GM15510 (cell line): ENCODE results near the gene SCLT1.

ENCODE experiments used
- POLR2A ChIP-seq: IDR thresholded peaks from 3 replicates; pipeline ENCODE4 v1.6.1; 2011; ENCODE audit warnings: borderline replicate concordance; ENCODE audit not compliant: insufficient read length; ENCODE audit errors: extremely low read depth

The SCLT1 gene

GRCh38 chr4:129087516-129087915, 5.8 kb downstream of the SCLT1 start:
- no peak for TF ChIP-seq POLR2A

- no peak for TF ChIP-seq POLR2A
Measured at GRCh38 chr4:129085472-129085871, 7.9 kb downstream of the SCLT1 start.

GRCh38 chr4:129082302-129082701, 11.0 kb downstream of the SCLT1 start:
- no peak for TF ChIP-seq POLR2A

GRCh38 chr4:129080129-129080528, 13.2 kb downstream of the SCLT1 start:
- TF ChIP-seq POLR2A = no peak

- TF ChIP-seq POLR2A = no peak
Measured at GRCh38 chr4:129077326-129077725, 16.0 kb downstream of the SCLT1 start.

- no peak for TF ChIP-seq POLR2A
Measured at GRCh38 chr4:129064717-129065116, 28.6 kb downstream of the SCLT1 start.

GRCh38 chr4:129063640-129064039, 29.7 kb downstream of the SCLT1 start:
- no peak for TF ChIP-seq POLR2A

- TF ChIP-seq POLR2A = no peak
Measured at GRCh38 chr4:129062580-129062979, 30.8 kb downstream of the SCLT1 start.

GRCh38 chr4:129059028-129059427, 34.3 kb downstream of the SCLT1 start:
- no peak for TF ChIP-seq POLR2A

GRCh38 chr4:129046055-129046959, 47.0 kb downstream of the SCLT1 start:
- no peak for TF ChIP-seq POLR2A

GRCh38 chr4:129043523-129043922, 49.8 kb downstream of the SCLT1 start:
- no peak for TF ChIP-seq POLR2A

- TF ChIP-seq POLR2A = no peak
Measured at GRCh38 chr4:129040471-129040870, 52.9 kb downstream of the SCLT1 start.

GRCh38 chr4:129037093-129037492, 56.2 kb downstream of the SCLT1 start:
- TF ChIP-seq POLR2A = no peak

- no peak for TF ChIP-seq POLR2A
Measured at GRCh38 chr4:129014566-129015509, 78.5 kb downstream of the SCLT1 start.

GRCh38 chr4:129008096-129008495, 85.2 kb downstream of the SCLT1 start:
- no peak for TF ChIP-seq POLR2A
